ENCODE data around the gene CHI3L1. TPM values are rescaled to one million over a fixed set of nuclear protein-coding genes. Genes with fewer than 3 reads are reported as not detected.

The CHI3L1 gene
- total and polyA plus RNA-seq, 10 of the 15 experiments (the other 5 are each of a cell fraction or from before 2014, with no cell fraction given), result 0.10 to 1.7 (median 0.39) TPM

- Histone ChIP-seq H4K20me1 (ENCODE audit: control insufficient read depth, insufficient read depth) (no peaks in the 10 kb centered on the region), H3K27me3 (replicated peaks in 1 of 2; ENCODE audit: control insufficient read depth in 2 of 2, insufficient read depth in 2 of 2, low read length in 1 of 2) (no peaks in the 10 kb centered on the region), H3K4me1 (ENCODE audit: control insufficient read depth, insufficient read depth, low read length) (no peaks in the 10 kb centered on the region), H2AFZ (ENCODE audit: control insufficient read depth, low read depth, low read length) (no peak overlapping the region), H3K9ac (ENCODE audit: control insufficient read depth, insufficient read depth, low read length) (no peak overlapping the region), H3K27ac (ENCODE audit: control insufficient read depth, insufficient read depth) (no peak overlapping the region), H3K9me3 (replicated peaks; ENCODE audit: control insufficient read depth, insufficient read depth, low read length) (no peaks in the 10 kb centered on the region), H3K79me2 (ENCODE audit: control insufficient read depth, insufficient read depth, low read length) (no peaks in the 10 kb centered on the region), H3K4me3 (no peak overlapping the region), H3K4me2 (ENCODE audit: control insufficient read depth, insufficient read depth) (no peak overlapping the region), H3K36me3 (ENCODE audit: control insufficient read depth in 2 of 2, insufficient read depth in 2 of 2, low read length in 1 of 2) (no peaks in the 10 kb centered on the region)
- TF ChIP-seq, protein P1, sequence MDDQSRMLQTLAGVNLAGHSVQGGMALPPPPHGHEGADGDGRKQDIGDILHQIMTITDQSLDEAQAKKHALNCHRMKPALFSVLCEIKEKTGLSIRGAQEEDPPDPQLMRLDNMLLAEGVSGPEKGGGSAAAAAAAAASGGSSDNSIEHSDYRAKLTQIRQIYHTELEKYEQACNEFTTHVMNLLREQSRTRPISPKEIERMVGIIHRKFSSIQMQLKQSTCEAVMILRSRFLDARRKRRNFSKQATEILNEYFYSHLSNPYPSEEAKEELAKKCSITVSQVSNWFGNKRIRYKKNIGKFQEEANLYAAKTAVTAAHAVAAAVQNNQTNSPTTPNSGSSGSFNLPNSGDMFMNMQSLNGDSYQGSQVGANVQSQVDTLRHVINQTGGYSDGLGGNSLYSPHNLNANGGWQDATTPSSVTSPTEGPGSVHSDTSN (IDR thresholded peaks at IDR 0.05; ENCODE audit: insufficient replicate concordance, low read depth, low read length), result peak; percentile 18
- TF ChIP-seq, protein P2, sequence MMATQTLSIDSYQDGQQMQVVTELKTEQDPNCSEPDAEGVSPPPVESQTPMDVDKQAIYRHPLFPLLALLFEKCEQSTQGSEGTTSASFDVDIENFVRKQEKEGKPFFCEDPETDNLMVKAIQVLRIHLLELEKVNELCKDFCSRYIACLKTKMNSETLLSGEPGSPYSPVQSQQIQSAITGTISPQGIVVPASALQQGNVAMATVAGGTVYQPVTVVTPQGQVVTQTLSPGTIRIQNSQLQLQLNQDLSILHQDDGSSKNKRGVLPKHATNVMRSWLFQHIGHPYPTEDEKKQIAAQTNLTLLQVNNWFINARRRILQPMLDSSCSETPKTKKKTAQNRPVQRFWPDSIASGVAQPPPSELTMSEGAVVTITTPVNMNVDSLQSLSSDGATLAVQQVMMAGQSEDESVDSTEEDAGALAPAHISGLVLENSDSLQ (IDR thresholded peaks at IDR 0.05), result peak; percentile 84
- TF ChIP-seq TAF1 (IDR thresholded peaks at IDR 0.05; ENCODE audit: borderline replicate concordance, low read depth, low read length), result no peak
- no peak for TF ChIP-seq SREBF1 (IDR thresholded peaks at IDR 0.05; ENCODE audit: low read length)
- no peak for TF ChIP-seq POU2F2 (IDR thresholded peaks at IDR 0.05; ENCODE audit: borderline replicate concordance, low read depth, low read length)
- TF ChIP-seq SMARCA5 (IDR thresholded peaks at IDR 0.05), result no peak
- RAD21 ChIA-PET (ENCODE audit: unreplicated experiment), result no interaction called here
- CTCF ChIA-PET, result interaction anchor here (1.6 kb wide), 1 partner anchor 16 kb away, joined by 7 read pairs; no protein-coding TSS in a partner anchor
- SMC1A ChIA-PET (ENCODE audit: uncharacterized antibody, unreplicated experiment), result interaction anchor here (0.9 to 1.6 kb wide), 2 partner anchors 21 to 27 kb away, joined by 3 to 4 read pairs; no protein-coding TSS in a partner anchor
- POLR2A ChIA-PET, result no interaction called here
- no peak for FAIRE-seq
- 0% methylated on average over 3 of the region's 3 CpGs for WGBS (ENCODE audit: insufficient coverage, insufficient replicate concordance, low lambda C conversion rate, missing lambda C conversion rate)
- no peak for ATAC-seq
- intact Hi-C loops (cut with micrococcal nuclease; ENCODE audit: unreplicated experiment) (no loop called here), in situ Hi-C loops (cut with MboI) (no loop called here)
- no TSS peak for BruUV-seq (replicated peaks)
- no peak for DNase-seq (ENCODE audit: low read depth, low spot score)
These were observed 1.3 kb upstream of the CHI3L1 start for GRCh38 chr1:203187689-203188264.

Measured in GM12878 (cell line).